GM21619 (cell line): ENCODE measurements around the gene APBB3.
"Not testable (repeated sequence)": the region's sequence is repeated elsewhere in the genome, so short reads cannot be mapped to it uniquely, and the experiment has no call there.

Experiments
- ATAC-seq: cut with Tn5 transposase; IDR thresholded peaks from one replicate; pipeline ENCODE4 v1.9.1; 2021; ENCODE audit not compliant: unreplicated experiment

APBB3 gene, protein sequence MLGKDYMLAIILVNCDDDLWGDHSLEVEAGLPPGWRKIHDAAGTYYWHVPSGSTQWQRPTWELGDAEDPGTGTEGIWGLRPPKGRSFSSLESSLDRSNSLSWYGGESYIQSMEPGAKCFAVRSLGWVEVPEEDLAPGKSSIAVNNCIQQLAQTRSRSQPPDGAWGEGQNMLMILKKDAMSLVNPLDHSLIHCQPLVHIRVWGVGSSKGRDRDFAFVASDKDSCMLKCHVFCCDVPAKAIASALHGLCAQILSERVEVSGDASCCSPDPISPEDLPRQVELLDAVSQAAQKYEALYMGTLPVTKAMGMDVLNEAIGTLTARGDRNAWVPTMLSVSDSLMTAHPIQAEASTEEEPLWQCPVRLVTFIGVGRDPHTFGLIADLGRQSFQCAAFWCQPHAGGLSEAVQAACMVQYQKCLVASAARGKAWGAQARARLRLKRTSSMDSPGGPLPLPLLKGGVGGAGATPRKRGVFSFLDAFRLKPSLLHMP

DNA sequence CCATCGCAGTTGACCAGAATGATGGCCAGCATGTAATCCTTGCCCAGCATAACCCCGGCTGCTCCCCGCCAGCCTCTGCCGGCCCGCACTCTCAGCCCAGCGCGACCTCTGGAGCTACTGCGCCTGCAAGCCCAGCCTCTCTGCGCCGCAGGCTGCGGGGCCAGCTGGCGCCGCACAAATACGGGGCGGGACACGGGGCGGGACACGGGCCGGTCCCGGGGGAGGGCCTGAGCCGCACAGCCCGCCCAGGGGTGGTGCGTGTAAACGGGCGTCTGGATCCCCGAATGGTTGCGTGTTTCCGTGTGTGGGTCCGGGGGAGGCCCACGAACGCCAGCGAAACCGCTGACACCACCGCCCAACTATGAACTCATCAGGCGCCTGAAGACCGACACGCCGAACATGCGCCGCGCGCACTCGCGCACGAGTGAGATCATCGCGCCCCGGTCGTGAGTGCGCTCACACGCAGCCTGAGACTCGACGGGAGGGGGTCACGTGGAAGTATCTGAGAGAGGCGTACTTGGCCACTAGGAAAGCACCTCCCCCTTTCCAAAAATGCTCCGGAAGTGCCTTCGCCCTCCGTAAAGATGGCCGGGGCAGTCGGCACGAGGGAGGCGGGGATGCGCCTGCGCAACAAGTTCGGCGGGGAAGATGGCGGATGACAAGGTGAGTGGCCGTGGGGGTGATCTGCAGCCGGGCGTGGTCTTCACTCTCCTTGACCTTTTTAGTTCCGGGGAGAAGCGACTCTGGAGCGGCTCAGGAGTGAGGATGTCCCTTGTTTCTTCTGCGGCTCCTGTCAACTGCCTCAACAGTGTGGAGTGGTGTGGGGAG is at the start of gene APBB3, which contains the start of gene SLC35A4:
TSS of gene APBB3 (minus strand) at position 403 of the 828 bp plus-strand sequence. CDS start at position 50, 353 bp downstream.
TSS of gene SLC35A4 (plus strand) at position 633 of the 828 bp plus-strand sequence. CDS start 2,342 bp downstream, outside the sequence.
- ATAC-seq: peak; percentile 86

DNA sequence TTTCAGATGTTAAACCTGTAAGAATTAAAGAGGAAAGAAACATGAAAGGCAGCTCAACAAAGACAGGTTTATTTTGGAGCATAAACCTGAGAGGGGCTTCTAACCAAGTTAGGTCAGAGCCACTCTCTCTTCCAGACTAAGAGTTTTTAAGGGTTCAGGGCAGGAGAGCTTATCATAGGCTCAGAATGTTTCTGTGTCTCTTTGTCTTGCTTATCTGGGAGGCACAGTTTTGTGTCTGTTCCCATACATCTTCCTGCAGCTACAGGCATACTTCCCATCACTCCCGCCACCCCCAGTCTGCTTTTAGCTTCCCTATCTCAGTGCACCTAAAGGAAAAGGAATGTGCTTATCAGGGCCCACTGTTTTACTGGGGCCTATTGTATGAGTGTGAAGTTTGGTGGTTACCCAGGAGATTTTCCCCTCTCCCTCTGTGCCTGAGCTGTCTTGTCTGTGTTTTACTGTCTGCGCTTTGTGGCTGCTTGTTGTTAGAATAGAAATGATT is 46.7 kb upstream of the APBB3 start:
- ATAC-seq: no peak

DNA sequence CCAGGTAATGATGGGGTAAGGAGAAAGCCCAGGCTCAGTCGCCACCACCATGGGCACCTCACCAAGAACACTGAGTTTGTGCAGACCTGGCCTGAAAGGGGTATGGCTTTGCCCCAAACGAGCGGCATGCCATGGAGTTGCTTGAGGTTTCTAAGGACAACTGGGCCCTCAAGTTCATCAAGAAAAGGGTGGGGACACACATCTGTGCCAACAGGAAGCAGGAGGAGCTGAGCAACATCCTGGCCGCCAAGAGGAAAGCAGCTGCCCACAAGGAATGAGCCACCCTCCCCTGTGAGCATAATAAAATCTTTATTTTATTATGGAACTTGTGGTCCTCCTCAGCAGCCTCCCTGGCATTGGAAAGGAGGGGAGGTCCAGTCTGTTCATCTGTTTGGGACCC is 44.7 kb upstream of the APBB3 start:
- no peak for ATAC-seq

DNA sequence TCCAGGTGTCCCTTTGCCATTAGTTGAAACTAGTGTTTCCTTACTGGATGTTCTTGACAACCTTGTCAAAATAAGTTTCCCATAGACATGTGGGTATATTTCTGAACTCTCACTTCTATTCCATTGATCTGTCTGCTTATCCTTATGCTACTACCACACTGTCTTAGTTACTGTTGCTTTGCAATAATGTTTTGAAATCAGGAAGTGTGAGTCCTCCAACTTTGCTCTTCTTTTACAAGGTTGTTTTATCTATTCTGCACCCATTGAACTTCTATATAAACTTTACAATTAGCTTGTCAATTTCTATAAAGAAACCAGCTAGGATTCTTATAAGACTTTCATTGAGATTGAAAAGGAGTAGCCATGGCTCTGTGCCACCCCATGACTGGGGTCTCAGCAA is 44.3 kb upstream of the APBB3 start:
- no peak for ATAC-seq

DNA sequence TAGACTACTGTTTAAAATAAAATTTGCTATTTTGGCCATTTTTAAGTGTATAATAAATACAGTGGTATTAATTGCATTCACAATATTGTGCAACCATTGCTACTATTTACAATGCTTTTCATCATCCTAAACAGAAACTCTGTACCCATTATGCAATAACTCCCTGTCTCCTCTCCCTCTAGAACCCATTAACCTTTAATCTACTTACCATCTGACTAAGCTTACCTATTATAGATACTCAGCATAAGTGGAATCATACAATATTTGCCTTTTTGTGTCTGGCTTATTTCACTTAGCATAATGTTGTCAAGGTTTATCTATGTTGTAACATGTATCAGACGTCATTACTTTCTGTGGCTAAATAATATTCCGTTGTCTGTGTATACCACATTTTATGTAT is 42.6 kb upstream of the APBB3 start:
- no peak for ATAC-seq

DNA sequence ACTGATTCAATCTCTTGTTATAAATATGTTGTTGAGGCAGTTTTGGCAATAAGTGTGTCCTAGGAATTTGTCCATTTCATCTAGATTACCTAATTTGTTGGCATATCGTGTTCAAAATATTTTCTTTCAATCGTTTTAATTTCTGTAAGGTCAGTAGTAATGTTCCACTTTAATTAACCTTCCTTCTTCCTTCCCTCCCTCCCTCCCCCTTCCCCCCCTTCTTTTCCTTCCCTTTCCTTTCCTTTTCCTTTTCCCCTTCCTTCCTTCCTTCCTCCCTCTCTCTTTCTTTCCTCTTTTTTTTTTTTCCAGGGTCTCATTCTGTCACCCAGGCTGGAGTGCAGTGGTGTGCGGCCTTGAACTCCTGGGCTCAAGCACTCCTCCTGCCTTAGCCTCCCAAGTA is 41.5 kb upstream of the APBB3 start:
- no peak for ATAC-seq

DNA sequence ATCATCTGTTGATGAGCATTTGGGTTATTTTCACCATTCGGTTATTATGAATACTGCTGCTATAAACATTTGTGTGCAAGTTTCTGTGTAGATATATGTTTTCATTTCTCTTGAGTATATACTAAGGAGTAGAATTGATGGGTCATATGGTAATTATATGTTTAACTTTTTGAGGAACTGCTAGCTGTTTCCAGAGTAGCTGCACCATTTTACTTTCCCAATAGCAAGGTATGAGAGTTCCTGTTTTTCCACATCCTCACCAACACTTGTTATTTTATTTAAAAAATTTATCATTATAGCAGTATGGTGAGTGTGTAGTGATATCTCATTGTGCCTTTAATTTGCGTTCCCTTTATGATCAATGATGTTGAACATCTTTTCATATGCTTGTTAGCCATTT is 39.3 kb upstream of the APBB3 start:
- no peak for ATAC-seq

DNA sequence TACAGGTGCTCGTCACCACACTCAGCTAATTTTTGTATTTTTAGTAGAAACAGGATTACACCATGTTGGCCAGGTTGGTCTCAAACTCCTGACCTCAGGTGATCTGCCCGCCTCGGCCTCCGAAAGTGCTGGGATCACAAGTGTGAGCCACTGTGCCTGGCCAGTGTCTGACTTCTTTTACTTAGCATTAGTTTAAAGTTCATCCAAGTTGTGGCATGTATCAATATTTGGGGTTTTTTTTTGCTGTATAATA is 39.0 kb upstream of the APBB3 start:
- not testable (repeated sequence) for ATAC-seq

DNA sequence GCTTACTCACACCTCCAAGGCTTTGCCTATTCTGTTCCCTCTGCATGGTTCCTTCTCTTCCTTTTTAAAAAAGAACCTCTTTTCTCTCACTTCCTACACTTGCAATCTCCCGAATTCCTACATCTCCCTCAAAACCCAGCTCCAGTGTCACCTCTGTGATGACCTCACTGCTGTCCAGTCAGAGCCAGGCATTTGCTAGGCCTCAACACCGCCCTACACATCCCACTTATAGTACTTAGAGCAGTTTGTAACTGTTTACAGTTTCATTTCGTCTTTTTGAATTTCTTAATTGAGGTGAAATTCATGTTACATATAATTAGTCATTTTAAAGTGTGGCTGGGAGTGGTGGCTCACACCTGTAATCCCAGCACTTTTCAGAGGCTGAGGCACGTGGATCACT is 37.7 kb upstream of the APBB3 start:
- no peak for ATAC-seq

DNA sequence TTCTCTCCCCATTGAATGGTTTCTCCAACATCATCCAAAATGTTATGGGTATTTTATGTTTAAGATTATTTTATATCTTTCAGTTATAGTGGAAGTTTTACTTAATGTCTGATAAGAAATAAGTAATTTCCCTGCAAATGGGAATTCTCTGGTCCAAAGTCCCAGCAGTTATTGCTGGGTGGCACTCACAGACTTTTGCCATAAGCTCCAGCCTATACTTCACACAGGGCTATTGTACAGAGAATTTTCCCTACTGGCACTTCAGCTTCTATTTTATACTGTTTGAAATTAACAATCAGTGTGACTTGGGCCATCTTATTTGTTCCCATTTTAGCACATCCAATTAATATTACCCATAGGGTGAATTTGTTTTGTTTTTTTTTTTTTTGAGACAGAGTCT is 35.7 kb upstream of the APBB3 start:
- ATAC-seq: no peak

DNA sequence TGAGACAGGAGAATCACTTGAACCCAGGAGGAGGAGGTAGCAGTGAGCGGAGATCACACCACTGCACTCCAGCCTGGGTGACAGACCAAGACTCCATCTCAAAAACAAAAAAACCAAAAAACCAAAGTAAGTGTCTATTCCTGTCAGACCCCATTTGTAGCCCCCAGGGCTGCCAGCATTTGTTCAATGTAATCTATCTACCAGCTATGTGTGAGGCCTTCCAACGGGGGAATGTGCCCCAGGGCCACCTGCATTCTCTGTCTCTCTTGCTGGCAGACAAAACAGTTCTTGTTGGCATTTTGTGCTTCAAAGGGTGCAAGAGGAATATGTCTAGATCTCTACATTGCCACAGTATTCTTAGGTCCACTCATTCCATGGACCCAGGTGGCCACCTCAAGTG is 34.4 kb upstream of the APBB3 start:
- ATAC-seq: no peak

DNA sequence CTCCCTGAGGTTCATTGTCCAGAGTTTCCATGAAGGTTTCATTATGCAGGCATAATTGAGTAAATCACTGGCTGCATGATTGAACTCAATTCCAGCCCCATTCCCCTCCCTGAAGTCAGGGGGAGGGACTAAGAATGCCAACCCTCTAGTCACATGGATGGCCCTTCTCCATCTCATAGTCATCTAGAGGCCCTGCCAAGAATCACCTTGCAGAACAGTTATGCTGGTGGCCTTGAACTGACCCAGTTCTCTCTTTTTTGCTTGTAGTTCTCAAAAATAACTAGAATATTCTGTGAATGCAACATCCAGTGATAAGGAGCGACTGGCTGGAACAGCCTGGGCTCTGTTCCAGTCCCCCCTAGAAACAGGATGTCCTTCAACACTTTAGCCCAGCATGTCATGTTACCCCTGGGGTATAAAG is 31.9 kb upstream of the APBB3 start:
- no peak for ATAC-seq

DNA sequence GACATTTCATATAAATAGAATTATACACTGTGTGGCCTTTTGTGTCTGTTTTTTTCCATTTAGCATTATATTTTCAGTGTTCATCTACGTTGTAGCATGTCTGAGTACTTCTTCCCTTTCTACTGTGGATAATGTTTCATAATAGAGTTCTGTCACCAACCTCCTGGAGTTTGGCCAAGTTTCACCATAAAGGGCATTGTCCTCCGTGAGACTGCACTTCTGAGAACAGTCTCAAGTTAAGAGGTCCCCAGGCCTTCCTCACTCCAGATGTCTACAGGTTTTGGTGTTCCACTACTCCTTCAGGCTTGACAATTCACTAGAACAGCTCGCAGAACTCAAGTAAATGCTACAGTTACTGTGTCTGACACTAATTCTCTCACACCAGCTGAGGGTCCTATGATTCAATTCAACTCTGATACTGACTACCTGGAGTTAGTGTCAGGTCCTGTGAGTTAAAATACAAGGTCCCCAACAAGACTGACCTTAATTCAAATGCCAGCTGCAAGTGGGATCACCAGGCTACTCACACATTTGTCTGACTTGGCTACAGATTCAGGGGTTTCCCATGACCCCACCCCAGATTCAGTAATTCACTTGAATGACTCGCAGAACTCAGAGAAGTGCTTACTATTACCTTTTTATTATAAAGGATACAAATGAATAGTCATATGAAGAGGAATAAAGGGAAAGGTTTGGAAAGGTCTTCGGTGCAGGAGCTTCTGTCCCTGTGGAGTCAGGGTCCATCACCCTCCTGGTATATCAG is 31.3 kb upstream of the APBB3 start:
- no peak for ATAC-seq

DNA sequence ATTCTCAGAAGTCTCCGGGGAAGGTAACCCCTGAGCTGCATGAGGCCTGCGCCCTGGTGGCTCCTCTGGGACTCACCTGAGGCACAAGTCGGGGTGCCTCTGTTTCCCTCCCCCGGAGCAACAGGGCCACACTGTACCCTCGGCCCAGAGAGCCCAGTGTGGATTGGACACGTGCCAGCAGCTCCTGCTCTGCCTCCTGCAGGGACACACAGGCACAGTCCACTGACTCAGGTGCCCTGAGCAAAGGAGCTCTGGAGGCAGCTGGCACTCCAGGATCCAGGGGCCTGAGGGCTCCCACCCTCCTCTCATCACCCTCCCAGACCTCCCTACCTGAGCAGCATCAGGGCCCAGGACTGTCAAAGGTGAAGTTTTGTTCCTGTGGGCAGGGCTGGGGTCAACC is 29.8 kb upstream of the APBB3 start:
- no peak for ATAC-seq

DNA sequence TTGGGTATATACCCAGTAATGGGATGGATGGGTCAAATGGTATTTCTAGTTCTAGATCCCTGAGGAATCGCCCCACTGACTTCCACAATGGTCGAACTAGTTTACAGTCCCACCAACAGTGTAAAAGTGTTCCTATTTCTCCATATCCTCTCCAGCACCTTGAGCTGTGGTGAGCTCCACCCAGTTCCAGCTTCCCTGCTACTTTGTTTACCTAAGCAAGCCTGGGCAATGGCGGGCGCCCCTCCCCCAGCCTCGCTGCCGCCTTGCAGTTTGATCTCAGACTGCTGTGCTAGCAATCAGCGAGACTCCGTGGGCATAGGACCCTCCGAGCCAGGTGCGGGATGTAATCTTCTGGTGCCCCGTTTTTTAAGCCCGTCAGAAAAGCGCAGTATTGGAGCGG is 28.7 kb upstream of the APBB3 start:
- ATAC-seq: not testable (repeated sequence)

DNA sequence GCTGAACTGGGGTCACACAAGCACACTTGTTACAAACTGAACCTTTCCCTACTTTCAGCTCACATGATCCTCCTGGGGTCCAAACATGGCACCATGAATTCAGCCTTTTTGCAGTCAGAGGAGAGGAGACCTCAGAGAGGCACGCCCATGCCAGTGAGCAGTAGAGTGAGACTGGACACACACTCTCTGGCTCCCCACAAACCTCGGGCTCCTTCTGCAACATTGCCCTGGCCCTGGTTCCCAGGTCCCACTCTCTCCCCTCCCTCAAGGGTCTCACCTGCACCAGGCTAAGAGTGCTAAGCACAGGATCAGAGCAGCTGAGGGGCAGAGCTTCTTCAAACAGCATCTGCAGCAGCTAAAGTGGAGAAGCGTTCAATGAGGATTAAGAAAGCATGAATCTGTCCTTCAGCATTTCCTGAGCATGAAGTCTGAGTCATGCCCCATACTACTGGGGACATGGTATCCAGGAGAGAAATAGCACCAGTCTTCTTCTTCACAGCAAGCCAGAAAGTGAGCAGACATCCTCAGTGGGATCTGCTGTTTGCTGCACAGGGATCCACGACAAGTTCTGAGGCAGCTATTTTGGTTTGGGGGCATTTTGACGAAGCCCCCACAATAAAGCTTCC is 27.5 kb upstream of the APBB3 start:
- ATAC-seq: no peak

DNA sequence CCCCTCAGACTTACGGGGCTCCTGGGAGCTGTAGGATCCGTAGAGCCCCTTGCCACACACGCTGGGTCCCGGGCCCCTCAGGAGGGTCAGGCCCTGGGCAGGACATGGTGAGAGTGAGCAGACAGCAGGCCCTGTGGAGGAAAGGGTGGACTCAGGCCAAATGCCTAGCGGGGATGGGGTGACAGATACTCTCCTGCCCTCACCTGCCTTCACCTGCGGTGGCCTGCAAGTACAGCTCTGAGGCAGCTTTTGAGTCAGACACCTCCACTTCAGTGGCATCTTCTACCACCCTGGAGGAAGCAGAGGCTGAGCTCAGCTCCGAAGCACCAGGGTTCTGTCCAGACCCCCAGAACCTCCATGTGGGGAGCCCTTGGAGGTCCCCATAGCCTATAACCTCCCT is 26.5 kb upstream of the APBB3 start:
- ATAC-seq: no peak

DNA sequence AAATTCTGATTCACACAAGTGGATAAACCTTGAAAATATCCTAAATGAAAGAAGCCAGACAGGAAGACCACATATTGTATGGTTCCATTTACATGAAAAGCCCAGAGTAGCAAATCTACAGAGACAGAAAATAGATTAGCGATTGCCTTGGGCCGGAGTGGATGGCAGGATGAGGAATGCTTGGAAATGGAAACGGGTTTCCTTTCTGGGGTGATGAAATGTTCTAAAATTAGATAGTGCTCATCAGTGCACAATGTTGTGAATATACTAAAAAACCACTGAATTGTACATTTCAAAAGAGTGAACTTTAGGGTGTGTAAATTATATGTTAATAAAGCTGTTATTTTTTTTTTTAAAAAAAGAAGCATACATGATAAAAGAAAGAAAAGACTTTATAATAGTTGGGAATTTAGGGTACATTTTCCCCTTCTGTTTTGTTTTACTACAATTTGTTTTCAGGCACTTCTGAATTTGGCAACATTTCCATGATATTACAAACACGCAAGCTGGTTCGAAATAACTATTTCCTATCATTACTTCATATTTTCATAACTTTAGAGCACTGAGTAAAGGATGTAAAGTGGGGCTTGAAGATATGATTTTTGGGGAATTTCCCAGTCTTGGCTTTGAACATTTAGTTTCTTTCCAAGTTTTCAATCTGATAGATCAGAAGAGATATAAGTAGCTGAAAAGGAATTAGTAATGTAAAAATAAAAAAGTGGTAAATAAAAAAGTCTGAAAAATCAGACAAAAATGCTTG is 24.1 kb upstream of the APBB3 start:
- ATAC-seq: no peak

DNA sequence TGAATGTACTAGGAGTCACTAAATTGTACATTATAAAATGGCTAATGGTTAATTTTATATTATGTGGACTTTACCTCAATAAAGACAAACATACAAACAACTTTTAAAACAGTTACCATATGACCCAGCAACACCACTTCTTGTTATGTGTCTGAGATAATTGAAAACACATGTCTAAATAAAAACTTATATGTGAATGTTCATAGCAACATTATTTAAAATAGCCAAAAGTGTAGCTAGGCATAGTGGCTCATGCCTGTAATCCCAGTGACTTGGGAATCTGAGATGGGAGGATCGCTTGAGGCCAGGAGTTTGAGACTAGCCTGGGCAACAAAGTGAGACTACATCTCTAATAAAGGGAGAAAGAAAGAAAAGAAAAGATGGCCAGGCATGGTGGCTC is 23.1 kb upstream of the APBB3 start:
- no peak for ATAC-seq

DNA sequence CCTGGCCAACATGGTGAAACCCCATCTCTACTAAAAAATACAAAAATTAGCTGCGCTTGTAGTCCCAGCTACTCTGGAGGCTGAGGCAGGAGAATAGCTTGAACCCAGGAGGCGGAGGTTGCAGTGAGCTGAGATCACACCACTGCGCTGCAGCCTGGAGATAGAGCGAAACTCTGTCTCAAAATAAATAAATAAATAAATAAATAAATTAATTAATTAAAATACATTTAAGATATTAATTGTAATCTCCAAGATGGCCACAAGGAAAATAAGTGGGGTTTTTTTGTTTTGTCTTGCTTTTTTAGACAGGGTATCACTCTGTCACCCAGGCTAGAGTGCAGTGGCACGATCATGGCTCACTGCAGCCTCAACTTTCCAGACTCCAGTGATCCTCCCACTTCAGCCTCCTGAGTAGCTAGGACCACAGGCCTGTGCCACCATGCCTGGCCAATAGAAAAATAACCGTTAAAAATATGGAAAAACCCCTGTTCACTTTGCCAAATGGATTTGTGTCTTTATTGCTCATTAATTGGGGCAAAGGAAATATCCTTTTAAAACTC is 14.9 kb upstream of the APBB3 start:
- not testable (repeated sequence) for ATAC-seq
